PC-3 (cell line): ENCODE results near the gene RIN1. TPM values are rescaled to one million over a fixed set of nuclear protein-coding genes. Genes with fewer than 3 reads are reported as not detected.

Experiments used
- ATAC-seq: fragments of 200-7000 bp; cut with Tn5 transposase; 2 replicates; pipeline ENCODE4 v1.9.1; 2020; ENCODE audit warnings: mild to moderate bottlenecking, moderate library complexity
- BruUV-seq: library from RNA; stranded (reverse); fragments of 400-500 nt; replicated peaks from 2 replicates; lab custom pipeline; 2021; lab: Mats Ljungman, UMichigan
- CTCF ChIA-PET: fragments of 300-600 bp; sonication (Branson Sonifier 250); formaldehyde crosslinking; loops from one replicate; lab custom pipeline; 2022; ENCODE audit warnings: antibody characterized with exemption; lab: Charles Lee
- POLR2A ChIA-PET: fragments of 300-600 bp; sonication (Branson Sonifier 250); formaldehyde crosslinking; loops from one replicate; lab custom pipeline; 2022; ENCODE audit warnings: antibody characterized with exemption; ENCODE audit not compliant: unreplicated experiment; lab: Charles Lee
- DNase-seq: peaks from one replicate; pipeline ENCODE4 v3.0.0-alpha.2; 2015
- H2AFZ ChIP-seq: fragments of 300-600 bp; sonication (generic); 2 replicates; pipeline ENCODE4 v1.6.0; 2016; ENCODE audit warnings: antibody characterized with exemption, low read length
- H3F3A ChIP-seq: fragments of 300-600 bp; sonication (generic); one replicate; pipeline ENCODE4 v1.6.0; 2017; ENCODE audit warnings: antibody characterized with exemption, low read length, control low read depth, mild to moderate bottlenecking; ENCODE audit not compliant: unreplicated experiment
- H3K27ac ChIP-seq: fragments of 300-600 bp; sonication (generic); 2 replicates; pipeline ENCODE4 v1.5.1; 2016; ENCODE audit warnings: mild to moderate bottlenecking, low read length
- H3K27me3 ChIP-seq: fragments of 300-600 bp; sonication (generic); 2 replicates; pipeline ENCODE4 v1.6.1; 2016; ENCODE audit warnings: low read length, mixed read lengths
- H3K36me3 ChIP-seq: fragments of 300-600 bp; sonication (generic); 2 replicates; pipeline ENCODE4 v1.6.1; 2016; ENCODE audit warnings: low read depth, mixed run types, low read length, mixed read lengths
- H3K4me1 ChIP-seq: fragments of 300-600 bp; sonication (generic); 2 replicates; pipeline ENCODE4 v1.5.1; 2016; ENCODE audit warnings: low read length; ENCODE audit not compliant: insufficient read depth
- H3K4me2 ChIP-seq: fragments of 300-600 bp; sonication (generic); 2 replicates; pipeline ENCODE4 v1.6.0; 2016; ENCODE audit warnings: low read length
- H3K4me3 ChIP-seq: fragments of 300-600 bp; sonication (generic); 2 replicates; pipeline ENCODE4 v1.5.1; 2016; ENCODE audit warnings: mild to moderate bottlenecking, low read length, mixed read lengths
- H3K79me2 ChIP-seq: fragments of 300-600 bp; sonication (generic); 2 replicates; pipeline ENCODE4 v1.6.1; 2017; ENCODE audit warnings: low read length, mixed read lengths
- H3K9ac ChIP-seq: fragments of 300-600 bp; sonication (generic); 2 replicates; pipeline ENCODE4 v1.6.0; 2016; ENCODE audit warnings: mild to moderate bottlenecking, low read length
- H3K9me2 ChIP-seq: fragments of 300-600 bp; sonication (generic); replicated peaks from 2 replicates; pipeline ENCODE4 v1.6.1; 2016; ENCODE audit warnings: mixed run types, low read length, mixed read lengths
- H3K9me3 ChIP-seq: fragments of 300-600 bp; sonication (generic); 2 replicates; pipeline ENCODE4 v1.6.1; 2016; ENCODE audit warnings: low read length, mixed read lengths
- H4K20me1 ChIP-seq: fragments of 300-600 bp; sonication (generic); 2 replicates; pipeline ENCODE4 v1.6.1; 2016; ENCODE audit warnings: low read length, mixed read lengths
- EZH2 ChIP-seq: fragments of 300-600 bp; sonication (generic); IDR thresholded peaks from one replicate; pipeline ENCODE4 v1.6.1; 2017; ENCODE audit warnings: antibody characterized with exemption, mild to moderate bottlenecking, low read length; ENCODE audit not compliant: unreplicated experiment
- EZH2phosphoT487 ChIP-seq: fragments of 300-600 bp; sonication (generic); IDR thresholded peaks from 2 replicates; pipeline ENCODE4 v1.6.1; 2018; ENCODE audit warnings: mild to moderate bottlenecking, antibody characterized with exemption, low read length, borderline replicate concordance
- intact Hi-C: fragments of 100-400 bp; cut with micrococcal nuclease; formaldehyde crosslinking; loops from 2 replicates; pipeline ENCODE4 v1.9.0; 2023
- total RNA-seq: library from RNA; depleted of rRNA; stranded (reverse); fragments of >200 nt; gene quantifications from 2 replicates; pipeline ENCODE4 v1.2.3, GENCODE V29; 2014
- TF ChIP-seq, protein P1 (sequence below): fragments of 300-600 bp; sonication (generic); conservative IDR thresholded peaks from 2 replicates; pipeline ENCODE4 v1.5.1; 2017; ENCODE audit warnings: antibody characterized with exemption, low read depth, mild to moderate bottlenecking, low read length

RIN1 gene
- total RNA-seq, 1 experiment from 2014 or later = 41.2 TPM

DNA sequence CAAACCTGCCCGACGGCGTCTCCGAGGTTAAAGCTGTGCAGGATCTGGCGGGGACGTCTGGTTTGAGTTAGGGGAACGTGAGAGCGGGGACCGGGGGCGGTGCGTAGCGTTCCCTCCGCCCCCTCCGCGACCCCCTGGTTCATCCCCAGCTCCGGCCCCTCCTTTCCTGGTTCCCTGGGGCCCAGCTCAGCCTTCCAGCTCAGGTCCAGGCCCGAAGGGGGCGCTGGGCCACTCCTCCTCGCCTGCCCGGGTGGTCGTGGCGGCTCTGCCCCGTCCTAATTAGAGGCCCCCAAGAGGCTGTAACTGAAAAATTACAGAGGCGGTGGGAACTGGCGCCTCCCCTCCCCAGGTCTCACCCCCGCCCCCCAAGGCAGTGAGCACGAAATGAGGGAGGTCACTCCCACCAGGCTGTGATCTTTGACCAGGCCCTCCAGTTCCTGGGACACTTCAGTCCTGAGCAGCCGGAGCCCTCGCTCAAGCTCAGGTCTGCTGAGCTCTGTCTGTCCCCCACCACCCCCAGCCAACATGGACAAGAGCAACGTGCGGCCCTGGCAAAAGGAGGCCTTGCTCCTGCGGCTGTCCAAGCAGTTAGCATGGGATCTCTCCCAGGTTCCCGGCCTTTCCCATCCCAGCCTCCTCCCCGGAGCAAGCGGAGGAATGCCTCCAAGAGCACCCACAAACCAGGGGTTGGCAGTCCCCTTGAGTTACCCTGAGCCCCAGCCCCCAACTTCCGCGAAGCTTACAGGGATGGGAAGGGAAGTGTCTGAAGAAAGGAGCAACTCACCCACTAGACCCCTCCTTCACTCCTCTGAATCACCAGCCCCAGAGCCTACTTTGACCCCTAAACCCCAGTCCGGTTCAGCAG, 22.7 kb downstream of the RIN1 start:
- DNase-seq = no peak
- TF ChIP-seq EZH2phosphoT487 = no peak
- no peak for TF ChIP-seq EZH2
- TF ChIP-seq, protein P1, sequence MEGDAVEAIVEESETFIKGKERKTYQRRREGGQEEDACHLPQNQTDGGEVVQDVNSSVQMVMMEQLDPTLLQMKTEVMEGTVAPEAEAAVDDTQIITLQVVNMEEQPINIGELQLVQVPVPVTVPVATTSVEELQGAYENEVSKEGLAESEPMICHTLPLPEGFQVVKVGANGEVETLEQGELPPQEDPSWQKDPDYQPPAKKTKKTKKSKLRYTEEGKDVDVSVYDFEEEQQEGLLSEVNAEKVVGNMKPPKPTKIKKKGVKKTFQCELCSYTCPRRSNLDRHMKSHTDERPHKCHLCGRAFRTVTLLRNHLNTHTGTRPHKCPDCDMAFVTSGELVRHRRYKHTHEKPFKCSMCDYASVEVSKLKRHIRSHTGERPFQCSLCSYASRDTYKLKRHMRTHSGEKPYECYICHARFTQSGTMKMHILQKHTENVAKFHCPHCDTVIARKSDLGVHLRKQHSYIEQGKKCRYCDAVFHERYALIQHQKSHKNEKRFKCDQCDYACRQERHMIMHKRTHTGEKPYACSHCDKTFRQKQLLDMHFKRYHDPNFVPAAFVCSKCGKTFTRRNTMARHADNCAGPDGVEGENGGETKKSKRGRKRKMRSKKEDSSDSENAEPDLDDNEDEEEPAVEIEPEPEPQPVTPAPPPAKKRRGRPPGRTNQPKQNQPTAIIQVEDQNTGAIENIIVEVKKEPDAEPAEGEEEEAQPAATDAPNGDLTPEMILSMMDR = no peak
- peak overlapping the region; percentile 84 for H2AFZ ChIP-seq
- peak overlapping the region; percentile 87 for H3K4me2 ChIP-seq
- no peak for ATAC-seq
- H3K36me3 ChIP-seq = no peaks in the 10 kb centered on the region
- no peaks in the 10 kb centered on the region for H3F3A ChIP-seq
- H3K27me3 ChIP-seq = no peaks in the 10 kb centered on the region
- H3K9ac ChIP-seq = peak overlapping the region; percentile 36; the same call in 1 of the 2 replicates
- intact Hi-C loops = no loop called here
- BruUV-seq = no TSS peak
- peaks cover 5% of the 10 kb centered on the region for H3K4me1 ChIP-seq
- H3K27ac ChIP-seq = no peak overlapping the region
- H4K20me1 ChIP-seq = no peaks in the 10 kb centered on the region
- ChIA-PET CTCF (interaction anchor here (0.5 to 2.3 kb wide), 11 partner anchors 8 to 454 kb away, joined by 3 to 22 read pairs (median 8); partner anchors contain the start of genes RIN1 and YIF1A), POLR2A (interaction anchor here (0.5 to 1.4 kb wide), 5 partner anchors 13 to 1301 kb away, joined by 4 to 24 read pairs (median 9); partner anchors contain the start of genes RIN1 and YIF1A)
- H3K9me3 ChIP-seq = no peaks in the 10 kb centered on the region
- no peaks in the 10 kb centered on the region for H3K79me2 ChIP-seq
- H3K9me2 ChIP-seq = no peaks in the 10 kb centered on the region
- H3K4me3 ChIP-seq = peak overlapping the region; percentile 59; the same call in 1 of the 2 replicates

DNA sequence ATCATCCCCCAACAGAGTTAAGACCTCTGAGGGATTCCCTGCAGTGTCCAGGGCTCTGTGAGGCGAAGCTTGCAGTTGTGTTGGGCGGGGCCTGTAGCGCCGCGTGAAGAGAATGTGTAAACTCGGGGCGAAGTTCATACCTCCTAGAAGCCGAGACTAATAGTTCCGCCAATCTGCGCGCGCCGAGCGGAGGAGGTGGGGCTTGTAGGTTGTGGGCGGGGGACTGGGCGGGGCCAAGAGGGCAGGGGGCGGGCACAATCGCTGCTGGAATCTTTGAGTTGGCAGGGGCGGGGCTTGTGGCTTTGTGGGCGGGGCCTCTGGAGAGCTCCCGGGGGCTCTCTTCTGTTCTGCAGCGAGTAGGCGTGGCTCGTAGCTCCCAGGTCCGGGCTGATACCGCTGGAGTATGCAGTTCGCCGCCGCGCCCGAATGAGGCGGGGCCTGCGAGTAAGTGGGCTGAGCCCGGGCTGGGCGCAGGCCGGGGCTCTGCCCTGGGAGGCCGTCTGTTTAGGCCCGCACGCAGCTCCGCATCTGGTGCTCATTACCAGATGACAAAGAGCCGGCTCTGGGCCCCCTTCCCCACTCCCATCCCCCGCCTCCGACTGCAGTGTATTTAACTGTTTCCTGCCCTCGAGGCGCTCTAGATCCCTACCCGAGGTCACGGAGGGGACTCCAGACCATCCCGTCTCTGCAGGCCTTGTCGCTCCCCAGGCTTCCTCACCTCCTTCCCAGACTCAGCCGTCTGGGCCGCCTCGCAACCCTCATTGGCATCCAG, 23.5 kb downstream of the RIN1 start:
- peak; percentile 88 for ATAC-seq
- no peaks in the 10 kb centered on the region for H3K79me2 ChIP-seq
- no peaks in the 10 kb centered on the region for H3K9me3 ChIP-seq
- peak overlapping the region; percentile 36; the same call in 1 of the 2 replicates for H3K9ac ChIP-seq
- H3K4me1 ChIP-seq = peaks cover 5% of the 10 kb centered on the region
- no peaks in the 10 kb centered on the region for H3F3A ChIP-seq
- H3K27me3 ChIP-seq = no peaks in the 10 kb centered on the region
- H3K36me3 ChIP-seq = no peaks in the 10 kb centered on the region
- TF ChIP-seq, protein P1 = no peak
- TF ChIP-seq EZH2phosphoT487 = no peak
- TF ChIP-seq EZH2 = no peak
- peak overlapping the region; percentile 77 for H3K4me3 ChIP-seq
- H2AFZ ChIP-seq = peak overlapping the region; percentile 85
- ChIA-PET POLR2A (interaction anchor here (0.5 to 1.4 kb wide), 9 partner anchors 14 to 1302 kb away, joined by 4 to 24 read pairs (median 9); partner anchors contain the start of genes B4GAT1, RIN1 and YIF1A), CTCF (interaction anchor here (0.5 to 2.3 kb wide), 13 partner anchors 9 to 453 kb away, joined by 3 to 22 read pairs (median 6); partner anchors contain the start of genes RIN1 and YIF1A)
- no peaks in the 10 kb centered on the region for H3K9me2 ChIP-seq
- peak overlapping the region; percentile 87 for H3K4me2 ChIP-seq
- H4K20me1 ChIP-seq = no peaks in the 10 kb centered on the region
- DNase-seq = peak; percentile 99
- intact Hi-C loops = loop anchor here (1.0 kb wide), 2 partner anchors 16 to 74 kb away; no protein-coding TSS in a partner anchor
- peak overlapping the region; percentile 30; the same call in 1 of the 2 replicates for H3K27ac ChIP-seq
- TSS peak; percentile 50 for BruUV-seq
